Stomach (tissue), 4 donors: ENCODE results near the gene FBXO41.

Source experiments
- POLR2A ChIP-seq, 4 donors: fragments of 450-650 bp; IDR thresholded peaks; one replicate each; pipeline ENCODE4 v1.6.1; 2016; ENCODE audit warnings: antibody characterized with exemption in 4 of 4, control low read depth in 2 of 4, mild to moderate bottlenecking in 1 of 4, moderate library complexity in 1 of 4
- POLR2AphosphoS5 ChIP-seq, 3 donors: sonication (generic); formaldehyde crosslinking; IDR thresholded peaks; one replicate each; pipeline ENCODE4 v1.6.1; 2016; ENCODE audit warnings: antibody characterized with exemption in 3 of 3
- TF ChIP-seq, protein P1 (sequence below), 7 experiments: fragments of 450-650 bp in 4 of 7; fragments of 200-600 bp in 3 of 7; sonication (generic) in 3 of 7; IDR thresholded peaks; one replicate each; pipeline ENCODE4 v1.5.1; 2016 to 2019; ENCODE audit warnings: antibody characterized with exemption in 7 of 7, control low read depth in 2 of 7, mild to moderate bottlenecking in 1 of 7

DNA sequence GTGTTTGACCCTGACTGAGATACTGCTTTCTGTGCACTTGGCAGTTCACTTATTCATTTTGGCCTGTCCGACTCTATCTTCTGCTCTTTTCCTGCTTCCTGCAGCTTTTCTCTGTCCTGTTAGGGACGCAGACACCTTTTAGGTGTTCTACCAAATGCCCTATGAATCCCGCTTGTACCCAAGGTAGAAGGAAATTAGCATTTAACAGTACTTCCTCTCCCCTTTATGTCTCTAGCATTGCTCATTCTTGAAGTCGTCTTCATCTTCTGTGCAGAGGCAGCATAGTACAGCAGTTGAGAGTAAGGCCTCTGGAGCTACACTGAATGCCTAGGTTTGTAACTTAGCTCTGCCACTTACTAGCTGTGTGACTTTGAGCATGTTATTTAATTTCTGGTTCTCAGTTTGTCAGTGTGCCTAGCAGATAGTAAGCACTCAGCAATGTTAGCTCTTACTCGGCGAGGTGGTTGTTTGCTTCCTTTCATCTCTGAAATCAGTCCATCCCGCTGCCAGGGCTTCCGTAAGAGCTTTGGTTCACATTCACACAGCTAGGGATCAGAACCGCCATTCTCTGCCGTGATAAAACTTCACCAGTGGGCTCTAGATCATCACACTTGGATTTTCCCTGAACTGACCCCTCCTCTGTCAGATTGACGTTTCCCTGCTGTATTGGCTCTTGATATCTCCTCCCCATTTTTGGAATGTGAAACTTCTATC, 48.8 kb downstream of the FBXO41 start:
- TF ChIP-seq, protein P1, sequence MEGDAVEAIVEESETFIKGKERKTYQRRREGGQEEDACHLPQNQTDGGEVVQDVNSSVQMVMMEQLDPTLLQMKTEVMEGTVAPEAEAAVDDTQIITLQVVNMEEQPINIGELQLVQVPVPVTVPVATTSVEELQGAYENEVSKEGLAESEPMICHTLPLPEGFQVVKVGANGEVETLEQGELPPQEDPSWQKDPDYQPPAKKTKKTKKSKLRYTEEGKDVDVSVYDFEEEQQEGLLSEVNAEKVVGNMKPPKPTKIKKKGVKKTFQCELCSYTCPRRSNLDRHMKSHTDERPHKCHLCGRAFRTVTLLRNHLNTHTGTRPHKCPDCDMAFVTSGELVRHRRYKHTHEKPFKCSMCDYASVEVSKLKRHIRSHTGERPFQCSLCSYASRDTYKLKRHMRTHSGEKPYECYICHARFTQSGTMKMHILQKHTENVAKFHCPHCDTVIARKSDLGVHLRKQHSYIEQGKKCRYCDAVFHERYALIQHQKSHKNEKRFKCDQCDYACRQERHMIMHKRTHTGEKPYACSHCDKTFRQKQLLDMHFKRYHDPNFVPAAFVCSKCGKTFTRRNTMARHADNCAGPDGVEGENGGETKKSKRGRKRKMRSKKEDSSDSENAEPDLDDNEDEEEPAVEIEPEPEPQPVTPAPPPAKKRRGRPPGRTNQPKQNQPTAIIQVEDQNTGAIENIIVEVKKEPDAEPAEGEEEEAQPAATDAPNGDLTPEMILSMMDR (IDR thresholded peaks at IDR 0.05), result no peak
- TF ChIP-seq POLR2A (IDR thresholded peaks at IDR 0.05) (no peak), POLR2AphosphoS5 (IDR thresholded peaks at IDR 0.05) (no peak)
